ENCODE data around the gene BIRC5. TPM values are rescaled to one million over a fixed set of nuclear protein-coding genes. Genes with fewer than 3 reads are reported as not detected.
"Not testable (repeated sequence)": the region's sequence is repeated elsewhere in the genome, so short reads cannot be mapped to it uniquely, and the experiment has no call there.

Gene BIRC5
- total RNA-seq, 2 donors from 2014 or later: 0.40 to 0.44 TPM

- H3K27ac Mint-ChIP-seq: no peak overlapping the region
- peaks cover 10% of the 10 kb centered on the region for H3K4me1 Mint-ChIP-seq
- ATAC-seq (no peak), DNase-seq (no peak)
- no peak overlapping the region for H3K4me3 Mint-ChIP-seq
- peaks cover 3% of the 10 kb centered on the region for H3K36me3 Mint-ChIP-seq (ENCODE audit: low read depth)
- no peaks in the 10 kb centered on the region for H3K9me3 ChIP-seq (ENCODE audit: control insufficient read depth, low read length, poor library complexity, severe bottlenecking)
- peaks cover 26% of the 10 kb centered on the region for H3K27me3 Mint-ChIP-seq
Measured at GRCh38 chr17:78234261-78234865, 20.3 kb downstream of the BIRC5 start.

- H3K4me3 Mint-ChIP-seq; H3K27ac Mint-ChIP-seq; DNase-seq; H3K36me3 Mint-ChIP-seq (ENCODE audit: low read depth); H3K9me3 ChIP-seq (ENCODE audit: control insufficient read depth, low read length, poor library complexity, severe bottlenecking); ATAC-seq: not testable (repeated sequence)
- Mint-ChIP-seq H3K4me1 (peaks cover 13% of the 10 kb centered on the region), H3K27me3 (peaks cover 26% of the 10 kb centered on the region)
Measured at GRCh38 chr17:78235022-78235421, 21.0 kb downstream of the BIRC5 start.

- H3K4me3 Mint-ChIP-seq: no peak overlapping the region
- peaks cover 13% of the 10 kb centered on the region for H3K4me1 Mint-ChIP-seq
- peaks cover 20% of the 10 kb centered on the region for H3K27me3 Mint-ChIP-seq
- no peaks in the 10 kb centered on the region for H3K9me3 ChIP-seq (ENCODE audit: control insufficient read depth, low read length, poor library complexity, severe bottlenecking)
- no peak for DNase-seq
- peaks cover 3% of the 10 kb centered on the region for H3K36me3 Mint-ChIP-seq (ENCODE audit: low read depth)
- no peak overlapping the region for H3K27ac Mint-ChIP-seq
- no peak for ATAC-seq
Measured at GRCh38 chr17:78235885-78236284, 21.8 kb downstream of the BIRC5 start.

GRCh38 chr17:78236362-78237127 lies 22.5 kb downstream of the BIRC5 start:
- Mint-ChIP-seq H3K27me3 (peaks cover 15% of the 10 kb centered on the region), H3K4me1 (peaks cover 13% of the 10 kb centered on the region), H3K4me3 (no peak overlapping the region), H3K27ac (no peak overlapping the region), H3K36me3 (ENCODE audit: low read depth) (peaks cover 3% of the 10 kb centered on the region)
- ATAC-seq (no peak), DNase-seq (no peak)
- no peaks in the 10 kb centered on the region for H3K9me3 ChIP-seq (ENCODE audit: control insufficient read depth, low read length, poor library complexity, severe bottlenecking)

GRCh38 chr17:78237401-78238012 lies 23.5 kb downstream of the BIRC5 start:
- H3K4me1 Mint-ChIP-seq: peaks cover 9% of the 10 kb centered on the region
- H3K4me3 Mint-ChIP-seq: no peak overlapping the region
- DNase-seq: no peak
- no peak overlapping the region for H3K27ac Mint-ChIP-seq
- ATAC-seq: no peak
- H3K27me3 Mint-ChIP-seq: peaks cover 9% of the 10 kb centered on the region
- peaks cover 3% of the 10 kb centered on the region for H3K36me3 Mint-ChIP-seq (ENCODE audit: low read depth)
- no peaks in the 10 kb centered on the region for H3K9me3 ChIP-seq (ENCODE audit: control insufficient read depth, low read length, poor library complexity, severe bottlenecking)

- no peaks in the 10 kb centered on the region for H3K27me3 Mint-ChIP-seq
- H3K36me3 Mint-ChIP-seq (ENCODE audit: low read depth): no peaks in the 10 kb centered on the region
- no peaks in the 10 kb centered on the region for H3K9me3 ChIP-seq (ENCODE audit: control insufficient read depth, low read length, poor library complexity, severe bottlenecking)
- DNase-seq (no peak), ATAC-seq (no peak)
- peaks cover 5% of the 10 kb centered on the region for H3K4me1 Mint-ChIP-seq
- no peak overlapping the region for H3K4me3 Mint-ChIP-seq
- H3K27ac Mint-ChIP-seq: no peak overlapping the region
Measured at GRCh38 chr17:78238823-78239488, 24.9 kb downstream of the BIRC5 start.

GRCh38 chr17:78239489-78239931 lies 25.5 kb downstream of the BIRC5 start:
- Mint-ChIP-seq H3K36me3 (ENCODE audit: low read depth) (no peaks in the 10 kb centered on the region), H3K27me3 (no peaks in the 10 kb centered on the region), H3K4me1 (peaks cover 5% of the 10 kb centered on the region), H3K4me3 (no peak overlapping the region), H3K27ac (no peak overlapping the region)
- H3K9me3 ChIP-seq (ENCODE audit: control insufficient read depth, low read length, poor library complexity, severe bottlenecking): no peaks in the 10 kb centered on the region
- ATAC-seq (no peak), DNase-seq (no peak)

GRCh38 chr17:78240012-78240655 lies 26.1 kb downstream of the BIRC5 start:
- ATAC-seq: no peak

GRCh38 chr17:78240839-78241238 lies 26.8 kb downstream of the BIRC5 start:
- no peaks in the 10 kb centered on the region for H3K9me3 ChIP-seq (ENCODE audit: control insufficient read depth, low read length, poor library complexity, severe bottlenecking)
- ATAC-seq (no peak), DNase-seq (no peak)
- Mint-ChIP-seq H3K27ac (no peak overlapping the region), H3K4me1 (peaks cover 3% of the 10 kb centered on the region), H3K36me3 (ENCODE audit: low read depth) (no peaks in the 10 kb centered on the region), H3K27me3 (no peaks in the 10 kb centered on the region), H3K4me3 (no peak overlapping the region)

More at GRCh38 chr17:78240012-78240655, 26.1 kb downstream of the BIRC5 start:
- Mint-ChIP-seq H3K27ac (no peak overlapping the region), H3K36me3 (ENCODE audit: low read depth) (no peaks in the 10 kb centered on the region), H3K4me3 (no peak overlapping the region), H3K27me3 (no peaks in the 10 kb centered on the region), H3K4me1 (peaks cover 3% of the 10 kb centered on the region)
- no peaks in the 10 kb centered on the region for H3K9me3 ChIP-seq (ENCODE audit: control insufficient read depth, low read length, poor library complexity, severe bottlenecking)
- DNase-seq: no peak

GRCh38 chr17:78241277-78242023 lies 27.4 kb downstream of the BIRC5 start:
- DNase-seq (no peak), ATAC-seq (no peak)
- Mint-ChIP-seq H3K4me1 (peaks cover 3% of the 10 kb centered on the region), H3K27me3 (no peaks in the 10 kb centered on the region), H3K4me3 (peak overlapping the region; percentile 36), H3K27ac (no peak overlapping the region), H3K36me3 (ENCODE audit: low read depth) (no peaks in the 10 kb centered on the region)
- H3K9me3 ChIP-seq (ENCODE audit: control insufficient read depth, low read length, poor library complexity, severe bottlenecking): no peaks in the 10 kb centered on the region

GRCh38 chr17:78242024-78242742 lies 28.1 kb downstream of the BIRC5 start:
- peak; percentile 57 for ATAC-seq
- peaks cover 3% of the 10 kb centered on the region for H3K4me1 Mint-ChIP-seq
- no peaks in the 10 kb centered on the region for H3K36me3 Mint-ChIP-seq (ENCODE audit: low read depth)
- H3K27me3 Mint-ChIP-seq: peaks cover 3% of the 10 kb centered on the region
- no peaks in the 10 kb centered on the region for H3K9me3 ChIP-seq (ENCODE audit: control insufficient read depth, low read length, poor library complexity, severe bottlenecking)
- no peak for DNase-seq
- no peak overlapping the region for H3K4me3 Mint-ChIP-seq
- no peak overlapping the region for H3K27ac Mint-ChIP-seq

- H3K9me3 ChIP-seq (ENCODE audit: control insufficient read depth, low read length, poor library complexity, severe bottlenecking): no peaks in the 10 kb centered on the region
- no peak overlapping the region for H3K4me3 Mint-ChIP-seq
- ATAC-seq: no peak
- peaks cover 5% of the 10 kb centered on the region for H3K27me3 Mint-ChIP-seq
- H3K36me3 Mint-ChIP-seq (ENCODE audit: low read depth): peaks cover 2% of the 10 kb centered on the region
- peaks cover 14% of the 10 kb centered on the region for H3K4me1 Mint-ChIP-seq
- no peak for DNase-seq
- H3K27ac Mint-ChIP-seq: no peak overlapping the region
Measured at GRCh38 chr17:78247304-78247703, 33.3 kb downstream of the BIRC5 start.

Data from T-helper 17 cell (primary cell).